OCI-LY1 (cell line): Measurements from ENCODE around the gene NOSTRIN.

Experiments
- H2AFZ ChIP-seq: fragments of 200-600 bp; sonication (generic), shearing (Covaris generic); 2 replicates; pipeline ENCODE4 v1.6.0; 2014; ENCODE audit warnings: antibody characterized with exemption, mild to moderate bottlenecking, low read length
- H3F3A ChIP-seq: fragments of 200-600 bp; sonication (generic), shearing (Covaris generic); 2 replicates; pipeline ENCODE4 v1.6.0; 2014; ENCODE audit warnings: mild to moderate bottlenecking, antibody characterized with exemption, low read length, moderate library complexity; ENCODE audit not compliant: insufficient read depth
- H3K27ac ChIP-seq: fragments of 200-600 bp; sonication (generic); 2 replicates; pipeline ENCODE4 v1.5.1; 2014; ENCODE audit warnings: low read length, mixed run types, mild to moderate bottlenecking, low read depth; ENCODE audit not compliant: poor library complexity, severe bottlenecking
- H3K27me3 ChIP-seq: fragments of 200-600 bp; sonication (generic); 2 replicates; pipeline ENCODE4 v1.6.0; 2014; ENCODE audit warnings: antibody characterized with exemption, mild to moderate bottlenecking, low read length, moderate library complexity; ENCODE audit not compliant: insufficient read depth
- H3K36me3 ChIP-seq: fragments of 200-600 bp; sonication (generic); 2 replicates; pipeline ENCODE4 v1.6.1; 2014; ENCODE audit warnings: mild to moderate bottlenecking, antibody characterized with exemption, low read length, moderate library complexity, mixed read lengths; ENCODE audit not compliant: insufficient read depth
- H3K4me1 ChIP-seq: fragments of 200-600 bp; sonication (generic); 2 replicates; pipeline ENCODE4 v1.5.1; 2014; ENCODE audit warnings: mild to moderate bottlenecking, low read length, moderate library complexity; ENCODE audit not compliant: insufficient read depth, severe bottlenecking
- H3K4me2 ChIP-seq: fragments of 200-600 bp; sonication (generic), shearing (Covaris generic); 2 replicates; pipeline ENCODE4 v1.6.1; 2014; ENCODE audit warnings: low read length
- H3K4me3 ChIP-seq: fragments of 200-600 bp; sonication (generic); 2 replicates; pipeline ENCODE4 v1.5.1; 2014; ENCODE audit warnings: low read length, low read depth, mild to moderate bottlenecking, mixed read lengths; ENCODE audit not compliant: poor library complexity, severe bottlenecking
- H3K79me2 ChIP-seq: fragments of 200-600 bp; shearing (Covaris generic); 2 replicates; pipeline ENCODE4 v1.6.1; 2016; ENCODE audit warnings: mixed run types, low read length, mixed read lengths; ENCODE audit not compliant: insufficient read depth
- H3K9ac ChIP-seq: fragments of 200-600 bp; sonication (generic), shearing (Covaris generic); 2 replicates; pipeline ENCODE4 v1.6.1; 2014; ENCODE audit warnings: mild to moderate bottlenecking, low read length, mixed read lengths
- H3K9me2 ChIP-seq: fragments of 200-600 bp; sonication (generic), shearing (Covaris generic); 2 replicates; pipeline ENCODE4 v1.6.1; 2014; ENCODE audit warnings: low read depth, mild to moderate bottlenecking, low read length, mixed read lengths
- H3K9me3 ChIP-seq: fragments of 200-600 bp; shearing (Covaris generic); 2 replicates; pipeline ENCODE4 v1.6.1; 2014; ENCODE audit warnings: low read length, mixed read lengths
- H4K20me1 ChIP-seq: fragments of 200-600 bp; sonication (generic), shearing (Covaris generic); 2 replicates; pipeline ENCODE4 v1.6.0; 2016; ENCODE audit warnings: mild to moderate bottlenecking, low read length; ENCODE audit not compliant: insufficient read depth
- EZH2 ChIP-seq: fragments of 200-600 bp; sonication (generic), shearing (Covaris generic); IDR thresholded peaks from 2 replicates; pipeline ENCODE4 v1.8.0; 2017; ENCODE audit warnings: borderline replicate concordance, mixed run types, mild to moderate bottlenecking, antibody characterized with exemption, low read length, moderate library complexity, mixed read lengths
- TF ChIP-seq, protein P1 (sequence below): fragments of 200-600 bp; sonication (generic), shearing (Covaris generic); IDR thresholded peaks from 2 replicates; pipeline ENCODE4 v1.5.1; 2017; ENCODE audit warnings: mild to moderate bottlenecking, antibody characterized with exemption, low read length, moderate library complexity, mixed read lengths

NOSTRIN gene, protein sequence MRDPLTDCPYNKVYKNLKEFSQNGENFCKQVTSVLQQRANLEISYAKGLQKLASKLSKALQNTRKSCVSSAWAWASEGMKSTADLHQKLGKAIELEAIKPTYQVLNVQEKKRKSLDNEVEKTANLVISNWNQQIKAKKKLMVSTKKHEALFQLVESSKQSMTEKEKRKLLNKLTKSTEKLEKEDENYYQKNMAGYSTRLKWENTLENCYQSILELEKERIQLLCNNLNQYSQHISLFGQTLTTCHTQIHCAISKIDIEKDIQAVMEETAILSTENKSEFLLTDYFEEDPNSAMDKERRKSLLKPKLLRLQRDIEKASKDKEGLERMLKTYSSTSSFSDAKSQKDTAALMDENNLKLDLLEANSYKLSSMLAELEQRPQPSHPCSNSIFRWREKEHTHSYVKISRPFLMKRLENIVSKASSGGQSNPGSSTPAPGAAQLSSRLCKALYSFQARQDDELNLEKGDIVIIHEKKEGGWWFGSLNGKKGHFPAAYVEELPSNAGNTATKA

DNA sequence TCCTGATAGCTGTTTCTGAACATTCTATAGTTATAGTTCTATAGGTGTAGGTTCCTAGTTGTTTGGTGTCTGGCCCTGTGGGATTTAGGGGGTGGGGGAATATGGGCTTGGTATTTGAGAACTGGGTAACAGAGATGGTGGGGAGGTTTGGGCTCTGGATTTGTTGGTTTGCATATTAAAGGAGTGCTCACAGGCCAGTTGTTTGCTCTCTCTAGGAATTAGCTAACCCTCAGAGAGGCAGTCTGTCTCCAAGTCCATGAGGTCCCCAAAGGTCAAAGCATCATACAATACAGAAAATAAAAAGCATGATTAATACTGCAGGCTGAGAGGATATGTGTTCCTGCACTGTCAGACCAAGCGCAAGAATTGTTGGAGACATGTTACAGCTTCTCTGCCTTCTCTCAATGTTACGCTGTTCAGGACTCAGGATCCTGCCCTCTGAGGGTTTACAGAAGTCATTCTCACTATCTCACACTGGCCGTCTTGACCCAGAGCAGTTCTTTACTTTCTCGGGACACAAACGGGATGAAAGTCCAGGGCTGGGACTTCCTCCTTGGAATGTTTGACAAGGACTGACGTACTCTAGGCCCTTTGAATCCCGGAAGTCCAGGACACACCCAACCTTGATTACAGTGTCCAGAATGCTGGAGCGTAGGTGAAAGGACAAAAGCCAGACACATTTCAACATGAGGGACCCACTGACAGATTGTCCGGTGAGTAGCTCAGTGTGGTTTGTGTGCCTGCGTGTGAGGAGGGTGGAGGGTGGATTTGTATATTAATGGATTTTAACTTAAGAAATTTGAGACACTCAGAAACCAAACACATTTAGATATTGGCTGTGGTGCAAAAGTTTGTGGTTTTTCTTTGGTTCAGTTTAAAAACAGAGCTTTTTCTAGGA lies at the start of gene NOSTRIN:
Gene NOSTRIN, plus strand, starts transcription at position 677 of the 898 bp plus-strand sequence. Its CDS starts 10 bp downstream, at position 687.
- Histone ChIP-seq H3K27me3 (no peaks in the 10 kb centered on the region), H3K36me3 (no peaks in the 10 kb centered on the region), H3K4me1 (no peaks in the 10 kb centered on the region), H3K9me2 (no peaks in the 10 kb centered on the region), H4K20me1 (no peaks in the 10 kb centered on the region), H3K9me3 (no peaks in the 10 kb centered on the region), H3F3A (no peaks in the 10 kb centered on the region), H3K79me2 (no peaks in the 10 kb centered on the region), H3K27ac (no peak within 1 kb of the TSS), H2AFZ (no peak within 1 kb of the TSS), H3K9ac (no peak within 1 kb of the TSS), H3K4me3 (no peak within 1 kb of the TSS), H3K4me2 (no peak within 1 kb of the TSS)
- TF ChIP-seq, protein P1, sequence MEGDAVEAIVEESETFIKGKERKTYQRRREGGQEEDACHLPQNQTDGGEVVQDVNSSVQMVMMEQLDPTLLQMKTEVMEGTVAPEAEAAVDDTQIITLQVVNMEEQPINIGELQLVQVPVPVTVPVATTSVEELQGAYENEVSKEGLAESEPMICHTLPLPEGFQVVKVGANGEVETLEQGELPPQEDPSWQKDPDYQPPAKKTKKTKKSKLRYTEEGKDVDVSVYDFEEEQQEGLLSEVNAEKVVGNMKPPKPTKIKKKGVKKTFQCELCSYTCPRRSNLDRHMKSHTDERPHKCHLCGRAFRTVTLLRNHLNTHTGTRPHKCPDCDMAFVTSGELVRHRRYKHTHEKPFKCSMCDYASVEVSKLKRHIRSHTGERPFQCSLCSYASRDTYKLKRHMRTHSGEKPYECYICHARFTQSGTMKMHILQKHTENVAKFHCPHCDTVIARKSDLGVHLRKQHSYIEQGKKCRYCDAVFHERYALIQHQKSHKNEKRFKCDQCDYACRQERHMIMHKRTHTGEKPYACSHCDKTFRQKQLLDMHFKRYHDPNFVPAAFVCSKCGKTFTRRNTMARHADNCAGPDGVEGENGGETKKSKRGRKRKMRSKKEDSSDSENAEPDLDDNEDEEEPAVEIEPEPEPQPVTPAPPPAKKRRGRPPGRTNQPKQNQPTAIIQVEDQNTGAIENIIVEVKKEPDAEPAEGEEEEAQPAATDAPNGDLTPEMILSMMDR: no peak
- no peak for TF ChIP-seq EZH2

DNA sequence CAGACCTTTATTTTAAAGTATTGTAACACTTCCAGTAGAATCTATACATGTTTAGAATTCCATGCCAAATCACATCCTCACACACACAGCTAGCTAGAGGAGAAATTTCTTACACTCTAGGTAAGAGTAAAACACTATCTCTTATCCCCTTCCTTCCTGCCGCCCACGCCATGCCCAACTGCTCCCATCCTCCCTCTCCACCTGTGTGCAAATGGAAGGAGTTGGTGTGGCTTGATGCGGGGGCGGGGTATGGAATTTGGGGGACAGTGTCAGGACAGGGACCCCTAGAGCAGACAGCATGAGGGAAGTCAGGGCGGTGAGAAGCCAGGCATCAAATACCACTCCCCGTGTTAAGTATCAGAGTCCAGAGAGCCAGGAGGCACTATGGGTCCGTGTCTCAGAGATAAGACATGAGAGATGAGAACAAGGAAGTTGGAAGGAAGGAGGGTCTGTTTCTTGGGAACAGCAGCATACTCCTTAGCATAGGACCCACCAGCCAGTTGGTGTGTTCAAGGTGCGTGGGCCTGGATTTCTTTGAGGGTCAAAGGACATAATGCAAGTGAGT lies 48.6 kb upstream of the NOSTRIN start:
- H3K9me3 ChIP-seq: no peaks in the 10 kb centered on the region
- no peaks in the 10 kb centered on the region for H3K79me2 ChIP-seq
- no peak overlapping the region for H2AFZ ChIP-seq
- H3K4me3 ChIP-seq: no peak overlapping the region
- no peak overlapping the region for H3K9ac ChIP-seq
- H4K20me1 ChIP-seq: no peaks in the 10 kb centered on the region
- no peaks in the 10 kb centered on the region for H3K36me3 ChIP-seq
- TF ChIP-seq, protein P1: no peak
- no peak for TF ChIP-seq EZH2
- H3K27me3 ChIP-seq: no peaks in the 10 kb centered on the region
- H3K9me2 ChIP-seq: no peaks in the 10 kb centered on the region
- H3K4me2 ChIP-seq: no peak overlapping the region
- no peaks in the 10 kb centered on the region for H3F3A ChIP-seq
- H3K4me1 ChIP-seq: no peaks in the 10 kb centered on the region
- no peak overlapping the region for H3K27ac ChIP-seq

DNA sequence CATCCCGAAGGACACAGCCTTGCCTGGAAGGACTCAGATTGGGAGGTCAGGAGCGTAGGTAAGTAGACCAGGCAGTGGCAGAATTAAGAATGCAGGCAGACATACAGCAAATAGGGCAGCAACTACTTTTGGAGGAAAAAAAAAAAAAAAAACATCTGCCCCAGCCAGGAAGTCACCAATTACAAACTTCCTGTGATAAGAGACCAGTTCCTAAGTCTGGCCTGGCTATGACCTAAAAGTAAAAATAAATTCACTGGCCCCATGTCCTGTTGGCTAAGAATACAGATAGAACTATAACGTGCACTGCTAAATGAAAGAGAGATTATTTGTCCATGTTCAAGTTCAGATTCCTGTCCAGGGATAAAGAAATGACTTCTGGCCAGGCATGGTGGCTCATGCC lies 45.2 kb upstream of the NOSTRIN start:
- Histone ChIP-seq H4K20me1 (no peaks in the 10 kb centered on the region), H3K9me2 (no peaks in the 10 kb centered on the region), H3K4me1 (no peaks in the 10 kb centered on the region), H3K79me2 (no peaks in the 10 kb centered on the region), H3K9me3 (no peaks in the 10 kb centered on the region), H3K36me3 (no peaks in the 10 kb centered on the region), H3K9ac (no peak overlapping the region), H3K4me2 (no peak overlapping the region), H2AFZ (no peak overlapping the region), H3K27ac (no peak overlapping the region), H3K27me3 (no peaks in the 10 kb centered on the region), H3F3A (no peaks in the 10 kb centered on the region), H3K4me3 (no peak overlapping the region)
- TF ChIP-seq, protein P1: no peak
- TF ChIP-seq EZH2: no peak
